Measurements from ENCODE around the gene CKAP2. TPM values are rescaled to one million over a fixed set of nuclear protein-coding genes. Genes with fewer than 3 reads are reported as not detected.

The CKAP2 gene
- total RNA-seq, 1 experiment from 2014 or later, result 80.2 TPM

- Histone ChIP-seq H3K4me2 (ENCODE audit: low read length) (no peak within 1 kb of the TSS), H3K4me1 (ENCODE audit: control insufficient read depth in 1 of 2, insufficient read depth in 2 of 2, low read length in 2 of 2) (no peaks in the 10 kb centered on the region), H2AFZ (ENCODE audit: low read depth, low read length, poor library complexity, severe bottlenecking) (no peak within 1 kb of the TSS), H3K27me3 (ENCODE audit: insufficient read depth, low read length) (no peaks in the 10 kb centered on the region), H3K9me2 (ENCODE audit: insufficient read depth) (no peaks in the 10 kb centered on the region), H3K27ac (ENCODE audit: low read depth, low read length) (no peak within 1 kb of the TSS), H3K9ac (ENCODE audit: low read length) (no peak within 1 kb of the TSS), H3K4me3 (replicated peaks in 1 of 2; ENCODE audit: low read depth in 1 of 2, low read length in 2 of 2) (no peak within 1 kb of the TSS), H4K20me1 (ENCODE audit: insufficient read depth) (no peaks in the 10 kb centered on the region), H3K9me3 (ENCODE audit: control insufficient read depth in 1 of 2, insufficient read depth in 1 of 2, low read depth in 1 of 2, low read length in 2 of 2) (no peaks in the 10 kb centered on the region), H3K79me2 (ENCODE audit: insufficient read depth, low read length) (no peaks in the 10 kb centered on the region), H3K36me3 (ENCODE audit: control insufficient read depth in 1 of 2, insufficient read depth in 2 of 2, low read length in 2 of 2) (no peaks in the 10 kb centered on the region)
- RAD21 ChIA-PET (ENCODE audit: low non-redundant PET in 1 of 2, low total read pairs in 2 of 2, uncharacterized antibody in 2 of 2, unreplicated experiment in 2 of 2), result no interaction called here
- BruUV-seq (replicated peaks), result no TSS peak
- no peak for ATAC-seq
- no peak for TF ChIP-seq TCF7L2 (IDR thresholded peaks at IDR 0.05; ENCODE audit: borderline replicate concordance, extremely low read depth, insufficient read depth, insufficient read length)
- no peak for TF ChIP-seq EZH2 (IDR thresholded peaks at IDR 0.05)
- TF ChIP-seq CBX3 (IDR thresholded peaks at IDR 0.05; ENCODE audit: low read depth), result no peak
- no peak for TF ChIP-seq REST (IDR thresholded peaks at IDR 0.05; ENCODE audit: low read depth)
- TF ChIP-seq CEBPB (IDR thresholded peaks at IDR 0.05; ENCODE audit: low read depth), result no peak
- no peak for TF ChIP-seq CTCF (IDR thresholded peaks at IDR 0.05 in 2 of 3, conservative IDR thresholded peaks at IDR 0.05 in 1 of 3; ENCODE audit: borderline replicate concordance in 1 of 3, insufficient read depth in 1 of 3, low read depth in 2 of 3, low read length in 2 of 3)
- no peak for TF ChIP-seq MAX (IDR thresholded peaks at IDR 0.05)
- TF ChIP-seq JUND (IDR thresholded peaks at IDR 0.05), result no peak
- TF ChIP-seq EZH2phosphoT487 (IDR thresholded peaks at IDR 0.05; ENCODE audit: borderline replicate concordance), result no peak
- TF ChIP-seq, protein P1, sequence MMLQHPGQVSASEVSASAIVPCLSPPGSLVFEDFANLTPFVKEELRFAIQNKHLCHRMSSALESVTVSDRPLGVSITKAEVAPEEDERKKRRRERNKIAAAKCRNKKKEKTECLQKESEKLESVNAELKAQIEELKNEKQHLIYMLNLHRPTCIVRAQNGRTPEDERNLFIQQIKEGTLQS (IDR thresholded peaks at IDR 0.05), result no peak
- no peak for TF ChIP-seq ZFX (IDR thresholded peaks at IDR 0.05)
- TF ChIP-seq SRF (IDR thresholded peaks at IDR 0.05; ENCODE audit: low read depth), result no peak
- no peak for TF ChIP-seq ELF1 (IDR thresholded peaks at IDR 0.05; ENCODE audit: borderline replicate concordance, low read depth)
- no peak for TF ChIP-seq EGR1 (IDR thresholded peaks at IDR 0.05; ENCODE audit: low read depth)
- TF ChIP-seq SP1 (IDR thresholded peaks at IDR 0.05; ENCODE audit: low read depth), result no peak
- no peak for TF ChIP-seq YY1 (IDR thresholded peaks at IDR 0.05; ENCODE audit: extremely low read depth, insufficient replicate concordance, low read depth, low read length)
- no peak for DNase-seq (ENCODE audit: low read depth, low spot score)
- CTCF ChIA-PET, result no interaction called here
- intact Hi-C loops (cut with micrococcal nuclease), result no loop called here
- POLR2A ChIA-PET, result no interaction called here
These were observed 49.3 kb upstream of the CKAP2 start, which contains the start of gene THSD1 for GRCh38 chr13:52405767-52406494. Gene THSD1 (minus strand): TSS chr13:52406172. CDS start chr13:52402600, 3,572 bp downstream.
